HepG2 (cell line): Measurements from ENCODE around the gene MIB2. TPM values are rescaled to one million over a fixed set of nuclear protein-coding genes. Genes with fewer than 3 reads are reported as not detected.
A peak's percentile ranks its signal among the peaks of the same experiment; 100 is the strongest.

Experiments
- EED ChIP-seq: sonication (generic); formaldehyde crosslinking; IDR thresholded peaks from 2 replicates; pipeline ENCODE4 v1.5.0; 2020; ENCODE audit warnings: mild to moderate bottlenecking, missing genetic modification reagents
- ELF4 ChIP-seq: sonication (generic); formaldehyde crosslinking; IDR thresholded peaks from 2 replicates; pipeline ENCODE4 v1.5.0; 2020; ENCODE audit warnings: missing genetic modification reagents, mild to moderate bottlenecking, moderate library complexity, borderline replicate concordance
- GATAD1 ChIP-seq: IDR thresholded peaks from 2 replicates; pipeline ENCODE4 v1.6.1; 2016; ENCODE audit warnings: missing genetic modification reagents, missing compliant biosample characterization
- HHEX ChIP-seq: IDR thresholded peaks from 2 replicates; pipeline ENCODE4 v1.6.1; 2016; ENCODE audit warnings: control low read depth
- JDP2 ChIP-seq: sonication (generic); formaldehyde crosslinking; IDR thresholded peaks from 2 replicates; pipeline ENCODE4 v1.8.1; 2022; ENCODE audit warnings: missing genetic modification reagents, borderline replicate concordance
- KAT8 ChIP-seq: IDR thresholded peaks from 2 replicates; pipeline ENCODE4 v1.6.1; 2016; ENCODE audit warnings: missing genetic modification reagents, missing compliant biosample characterization
- PRDM4 ChIP-seq: sonication (generic); formaldehyde crosslinking; IDR thresholded peaks from 2 replicates; pipeline ENCODE4 v1.9.0; 2021; ENCODE audit warnings: missing genetic modification reagents, borderline replicate concordance
- RBM39 ChIP-seq: fragments of 200-400 bp; formaldehyde crosslinking; IDR thresholded peaks from one replicate; pipeline ENCODE4 v1.6.1; 2018; ENCODE audit warnings: antibody characterized with exemption, mild to moderate bottlenecking, low read depth, low read length; ENCODE audit not compliant: poor library complexity, severe bottlenecking
- SALL1 ChIP-seq: sonication (generic); formaldehyde crosslinking; IDR thresholded peaks from 2 replicates; pipeline ENCODE4 v1.8.0; 2022; ENCODE audit warnings: mild to moderate bottlenecking, missing genetic modification reagents
- SMARCE1 ChIP-seq: fragments of 450-650 bp; IDR thresholded peaks from 2 replicates; pipeline ENCODE4 v1.6.1; 2017; ENCODE audit warnings: borderline replicate concordance
- ZBTB3 ChIP-seq: sonication (generic); formaldehyde crosslinking; IDR thresholded peaks from 2 replicates; pipeline ENCODE4 v1.4.0; 2020; ENCODE audit warnings: low read depth, mild to moderate bottlenecking, moderate library complexity, missing genetic modification reagents, borderline replicate concordance
- ZFY ChIP-seq: sonication (generic); formaldehyde crosslinking; IDR thresholded peaks from 2 replicates; pipeline ENCODE4 v1.4.0; 2020; ENCODE audit warnings: missing genetic modification reagents
- ZNF101 ChIP-seq: sonication (generic); formaldehyde crosslinking; IDR thresholded peaks from 2 replicates; pipeline ENCODE4 v1.4.0; 2020; ENCODE audit warnings: mild to moderate bottlenecking, low read depth, missing genetic modification reagents, borderline replicate concordance
- ZNF484 ChIP-seq: sonication (generic); formaldehyde crosslinking; IDR thresholded peaks from 2 replicates; pipeline ENCODE4 v1.5.1; 2020; ENCODE audit warnings: mild to moderate bottlenecking, low read depth, missing genetic modification reagents, borderline replicate concordance
- ZNF660 ChIP-seq: sonication (generic); formaldehyde crosslinking; IDR thresholded peaks from 2 replicates; pipeline ENCODE4 v1.5.1; 2020; ENCODE audit warnings: mild to moderate bottlenecking, low read depth, missing genetic modification reagents, borderline replicate concordance
- ZNF761 ChIP-seq: sonication (generic); formaldehyde crosslinking; conservative IDR thresholded peaks from 2 replicates; pipeline ENCODE4 v1.4.0; 2020; ENCODE audit warnings: mild to moderate bottlenecking, missing genetic modification reagents
- ZNF770 ChIP-seq: sonication (generic); formaldehyde crosslinking; IDR thresholded peaks from 2 replicates; pipeline ENCODE4 v1.5.0; 2020; ENCODE audit warnings: mild to moderate bottlenecking, missing genetic modification reagents
- polyA plus RNA-seq, 8 experiments: library from polyadenylated mRNA; depleted of rRNA in 3 of 8; stranded (reverse) in 7 of 8; unstranded in 1 of 8; fragments of >200 nt; fragmentation: Illumina TruSeq in 4 of 8; extraction: Trizol in 4 of 8; gene quantifications; 2 replicates each; pipeline versions ENCODE4 v1.2.1 to v1.2.3, GENCODE V29; 2011 to 2016; ENCODE audit warnings: low read depth in 4 of 8, missing spikeins in 1 of 8, mixed read lengths in 1 of 8; ENCODE audit not compliant: insufficient read depth in 1 of 8
- total RNA-seq, 5 experiments: library from RNA; depleted of rRNA; stranded (reverse); fragments of >200 nt; fragmentation: Illumina TruSeq; extraction: Trizol; gene quantifications; 2 replicates each; pipeline ENCODE4 v1.2.3, GENCODE V29; 2016; ENCODE audit warnings: low read depth in 1 of 5
- TF ChIP-seq, protein P1 (sequence below): sonication (generic); formaldehyde crosslinking; IDR thresholded peaks from 2 replicates; pipeline ENCODE4 v1.4.0; 2020; ENCODE audit warnings: missing genetic modification reagents; ENCODE audit errors: not compliant biosample characterization
- TF ChIP-seq, protein P2 (sequence below): sonication (generic); formaldehyde crosslinking; IDR thresholded peaks from 2 replicates; pipeline ENCODE4 v1.5.0; 2020; ENCODE audit warnings: mild to moderate bottlenecking, missing genetic modification reagents, moderate library complexity
- TF ChIP-seq, protein P3 (sequence below): sonication (generic); formaldehyde crosslinking; IDR thresholded peaks from 2 replicates; pipeline ENCODE4 v1.8.0; 2022; ENCODE audit warnings: missing genetic modification reagents, mild to moderate bottlenecking, inconsistent platforms, borderline replicate concordance

Gene MIB2
- total and polyA plus RNA-seq, 2 of the 13 experiments (the other 11 are each of a cell fraction or from before 2014, with no cell fraction given) = 19.9 to 30.4 TPM

- TF ChIP-seq KAT8 (CRISPR knock-in tag) = peak; percentile 89
- TF ChIP-seq ELF4 (CRISPR knock-in tag) = no peak
- 0 out of 2 replicates have a peak, but pooled peaks have one; percentile 76 for TF ChIP-seq ZBTB3 (CRISPR knock-in tag)
- TF ChIP-seq SALL1 = peak; percentile 76
- TF ChIP-seq ZNF484 (CRISPR knock-in tag) = no peak
- peak; percentile 92 for TF ChIP-seq GATAD1 (CRISPR knock-in tag)
- peak; percentile 97 for TF ChIP-seq ZFY (CRISPR knock-in tag)
- no peak for TF ChIP-seq RBM39
- TF ChIP-seq, protein P1, sequence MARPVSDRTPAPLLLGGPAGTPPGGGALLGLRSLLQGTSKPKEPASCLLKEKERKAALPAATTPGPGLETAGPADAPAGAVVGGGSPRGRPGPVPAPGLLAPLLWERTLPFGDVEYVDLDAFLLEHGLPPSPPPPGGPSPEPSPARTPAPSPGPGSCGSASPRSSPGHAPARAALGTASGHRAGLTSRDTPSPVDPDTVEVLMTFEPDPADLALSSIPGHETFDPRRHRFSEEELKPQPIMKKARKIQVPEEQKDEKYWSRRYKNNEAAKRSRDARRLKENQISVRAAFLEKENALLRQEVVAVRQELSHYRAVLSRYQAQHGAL (CRISPR knock-in tag) = no peak
- no peak for TF ChIP-seq ZNF660 (CRISPR knock-in tag)
- TF ChIP-seq, protein P2, sequence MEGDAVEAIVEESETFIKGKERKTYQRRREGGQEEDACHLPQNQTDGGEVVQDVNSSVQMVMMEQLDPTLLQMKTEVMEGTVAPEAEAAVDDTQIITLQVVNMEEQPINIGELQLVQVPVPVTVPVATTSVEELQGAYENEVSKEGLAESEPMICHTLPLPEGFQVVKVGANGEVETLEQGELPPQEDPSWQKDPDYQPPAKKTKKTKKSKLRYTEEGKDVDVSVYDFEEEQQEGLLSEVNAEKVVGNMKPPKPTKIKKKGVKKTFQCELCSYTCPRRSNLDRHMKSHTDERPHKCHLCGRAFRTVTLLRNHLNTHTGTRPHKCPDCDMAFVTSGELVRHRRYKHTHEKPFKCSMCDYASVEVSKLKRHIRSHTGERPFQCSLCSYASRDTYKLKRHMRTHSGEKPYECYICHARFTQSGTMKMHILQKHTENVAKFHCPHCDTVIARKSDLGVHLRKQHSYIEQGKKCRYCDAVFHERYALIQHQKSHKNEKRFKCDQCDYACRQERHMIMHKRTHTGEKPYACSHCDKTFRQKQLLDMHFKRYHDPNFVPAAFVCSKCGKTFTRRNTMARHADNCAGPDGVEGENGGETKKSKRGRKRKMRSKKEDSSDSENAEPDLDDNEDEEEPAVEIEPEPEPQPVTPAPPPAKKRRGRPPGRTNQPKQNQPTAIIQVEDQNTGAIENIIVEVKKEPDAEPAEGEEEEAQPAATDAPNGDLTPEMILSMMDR (CRISPR knock-in tag) = 0 out of 2 replicates have a peak, but pooled peaks have one; percentile 10
- 0 out of 2 replicates have a peak, but pooled peaks have one; percentile 37 for TF ChIP-seq EED (CRISPR knock-in tag)
- TF ChIP-seq PRDM4 (CRISPR knock-in tag) = no peak
- no peak for TF ChIP-seq JDP2 (CRISPR knock-in tag)
- TF ChIP-seq SMARCE1 = no peak
- no peak for TF ChIP-seq HHEX
- TF ChIP-seq, protein P3, sequence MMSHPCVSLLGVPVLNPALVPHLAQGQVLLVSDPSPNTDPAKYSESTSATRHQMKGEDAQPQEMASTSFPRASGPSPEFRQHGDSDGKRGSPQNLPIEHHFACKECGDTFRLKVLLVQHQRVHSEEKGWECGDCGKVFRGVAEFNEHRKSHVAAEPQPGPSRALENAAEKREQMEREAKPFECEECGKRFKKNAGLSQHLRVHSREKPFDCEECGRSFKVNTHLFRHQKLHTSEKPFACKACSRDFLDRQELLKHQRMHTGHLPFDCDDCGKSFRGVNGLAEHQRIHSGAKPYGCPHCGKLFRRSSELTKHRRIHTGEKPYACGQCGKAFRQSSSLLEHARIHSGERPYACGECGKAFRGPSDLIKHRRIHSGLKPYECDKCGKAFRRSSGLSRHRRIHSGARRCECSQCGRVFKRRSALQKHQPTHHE (CRISPR knock-in tag) = no peak
- no peak; the same call in 1 of the 2 replicates for TF ChIP-seq ZNF770 (CRISPR knock-in tag)
- TF ChIP-seq ZNF101 = peak; percentile 58; the same call in 1 of the 2 replicates
- TF ChIP-seq ZNF761 (CRISPR knock-in tag) = peak; percentile 92
Observed at GRCh38 chr1:1615256-1616044, at the start of gene MIB2 (continued).
